Activated B cell treated with CpG ODN at 0.5 μM for 24 hours (primary cell): ENCODE data around the gene RFNG. TPM values are rescaled to one million over a fixed set of nuclear protein-coding genes. Genes with fewer than 3 reads are reported as not detected.
A peak's percentile ranks its signal among the peaks of the same experiment; 100 is the strongest.

ENCODE experiments used
- ATAC-seq: fragments of 200-7000 bp; cut with Tn5 transposase; one replicate; pipeline ENCODE4 v1.10.0; 2021; ENCODE audit warnings: low read depth, mild to moderate bottlenecking, moderate library complexity
- CTCF ChIA-PET: fragments of 350-600 bp; sonication (Branson Sonifier 250); formaldehyde crosslinking; loops from one replicate; lab custom pipeline; 2021; ENCODE audit warnings: antibody characterized with exemption; lab: Charles Lee
- POLR2A ChIA-PET: fragments of 350-600 bp; sonication (Branson Sonifier 250); formaldehyde crosslinking; loops from one replicate; lab custom pipeline; 2021; ENCODE audit warnings: antibody characterized with exemption; lab: Charles Lee
- DNase-seq: peaks from one replicate; pipeline ENCODE4 v3.0.0; 2022
- H3K27ac Mint-ChIP-seq: one replicate; pipeline ENCODE4 v1.8.0; 2020; ENCODE audit warnings: mixed read lengths
- H3K27me3 Mint-ChIP-seq: one replicate; pipeline ENCODE4 v1.8.0; 2021; ENCODE audit warnings: mixed read lengths
- H3K36me3 Mint-ChIP-seq: one replicate; pipeline ENCODE4 v1.8.0; 2021; ENCODE audit warnings: low read depth, mixed read lengths
- H3K4me1 Mint-ChIP-seq: one replicate; pipeline ENCODE4 v1.8.0; 2021; ENCODE audit warnings: mixed read lengths
- H3K4me3 Mint-ChIP-seq: one replicate; pipeline ENCODE4 v1.8.0; 2020; ENCODE audit warnings: mild to moderate bottlenecking, mixed read lengths
- H3K9me3 Mint-ChIP-seq: one replicate; pipeline ENCODE4 v1.8.0; 2020; ENCODE audit warnings: mixed read lengths
- CTCF ChIP-seq: fragments of 200-600 bp; IDR thresholded peaks from one replicate; pipeline ENCODE4 v1.8.0; 2022; ENCODE audit warnings: antibody characterized with exemption, mild to moderate bottlenecking
- intact Hi-C: fragments of 100-400 bp; cut with micrococcal nuclease; formaldehyde crosslinking; loops from one replicate; pipeline ENCODE4 v1.15.1; 2024
- total RNA-seq: library from RNA; stranded (reverse); gene quantifications from 2 replicates; pipeline ENCODE4 v1.2.3, GENCODE V29; 2022

Gene RFNG
- total RNA-seq, 1 donor from 2014 or later = 18.7 TPM

GRCh38 chr17:82064433-82065192 is 13.0 kb upstream of the RFNG start:
- DNase-seq = no peak
- H3K27ac Mint-ChIP-seq = no peak overlapping the region
- ChIA-PET CTCF (no interaction called here), POLR2A (interaction anchor here (0.8 to 3.2 kb wide), 7 partner anchors 10 to 381 kb away, joined by 5 to 14 read pairs (median 7); partner anchors contain the start of genes ARL16, DCXR, FASN and HGS)
- ATAC-seq = no peak
- no peaks in the 10 kb centered on the region for H3K27me3 Mint-ChIP-seq
- H3K36me3 Mint-ChIP-seq = peaks cover 20% of the 10 kb centered on the region
- H3K9me3 Mint-ChIP-seq = no peaks in the 10 kb centered on the region
- TF ChIP-seq CTCF = no peak
- peaks cover 15% of the 10 kb centered on the region for H3K4me1 Mint-ChIP-seq
- intact Hi-C loops = loop anchor here (1.0 to 2.0 kb wide), 3 partner anchors 13 to 34 kb away; partner anchors contain the start of genes DCXR, FASN, GPS1 and RFNG
- peak overlapping the region; percentile 72 for H3K4me3 Mint-ChIP-seq

DNA sequence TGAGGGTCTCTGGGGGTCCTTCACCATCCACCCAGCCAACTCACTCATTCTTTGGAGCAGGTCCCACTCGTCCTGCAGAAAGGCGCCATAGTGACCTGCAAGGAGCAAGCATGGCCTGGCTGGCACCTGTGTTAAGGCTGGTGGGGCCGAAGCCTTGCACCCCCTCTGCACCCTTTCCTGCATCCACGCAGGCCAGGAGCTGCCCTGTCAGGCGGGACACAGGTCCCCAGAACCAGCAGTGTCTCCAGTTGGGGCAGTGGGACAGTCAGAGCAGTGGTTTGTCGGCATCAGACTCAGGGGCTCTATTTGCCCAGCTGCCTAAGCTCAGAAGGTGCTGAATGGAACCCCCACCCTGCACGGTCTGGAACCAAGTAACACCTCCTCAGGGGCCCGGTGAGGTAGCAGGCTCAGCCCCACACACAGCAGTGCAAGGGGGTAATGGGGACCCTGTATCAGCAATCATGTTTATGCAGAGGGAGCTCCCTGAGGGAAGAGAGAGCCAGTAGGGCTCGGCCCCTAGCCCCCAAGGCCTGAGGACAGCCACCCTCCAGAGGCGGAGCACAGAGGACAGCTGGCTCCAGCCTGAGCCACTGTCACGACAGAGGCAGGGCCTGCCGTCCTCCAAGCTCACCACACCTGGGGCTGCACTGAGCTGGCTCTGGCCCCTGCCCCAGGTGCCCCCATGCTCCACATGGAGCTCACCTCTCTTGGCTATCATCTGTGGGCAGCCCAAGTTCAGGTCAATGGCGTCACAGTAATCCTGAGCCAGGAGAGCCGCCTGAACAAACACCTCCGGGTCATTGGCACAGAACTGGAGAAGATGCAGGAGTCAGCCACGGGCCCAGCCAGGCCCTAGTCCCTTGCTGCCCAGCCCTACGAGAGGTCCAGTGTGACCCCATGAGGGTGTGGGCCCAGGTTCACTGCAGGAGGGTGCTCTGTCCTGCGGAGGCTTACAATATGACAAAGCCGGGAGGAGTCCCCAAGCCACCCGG is 12.1 kb upstream of the RFNG start:
- TF ChIP-seq CTCF = no peak
- CTCF ChIA-PET = no interaction called here
- POLR2A ChIA-PET = interaction anchor here (0.7 to 3.2 kb wide), 5 partner anchors 9 to 380 kb away, joined by 3 to 8 read pairs (median 7); partner anchors contain the start of genes ARL16 and HGS
- Mint-ChIP-seq H3K9me3 (no peaks in the 10 kb centered on the region), H3K4me3 (peak overlapping the region; percentile 72), H3K27ac (no peak overlapping the region), H3K4me1 (peaks cover 15% of the 10 kb centered on the region), H3K27me3 (no peaks in the 10 kb centered on the region), H3K36me3 (peaks cover 24% of the 10 kb centered on the region)
- intact Hi-C loops = loop anchor here (2.0 kb wide), 1 partner anchor 27 kb away; the partner anchor contains the start of gene DCXR
- no peak for ATAC-seq
- no peak for DNase-seq

GRCh38 chr17:82062984-82063368 is 11.4 kb upstream of the RFNG start:
- POLR2A ChIA-PET = no interaction called here
- ATAC-seq = no peak
- no peaks in the 10 kb centered on the region for H3K9me3 Mint-ChIP-seq
- CTCF ChIA-PET = no interaction called here
- no peaks in the 10 kb centered on the region for H3K27me3 Mint-ChIP-seq
- intact Hi-C loops = no loop called here
- H3K27ac Mint-ChIP-seq = no peak overlapping the region
- peaks cover 15% of the 10 kb centered on the region for H3K4me1 Mint-ChIP-seq
- H3K36me3 Mint-ChIP-seq = peaks cover 28% of the 10 kb centered on the region
- H3K4me3 Mint-ChIP-seq = no peak overlapping the region
- no peak for DNase-seq
- no peak for TF ChIP-seq CTCF

DNA sequence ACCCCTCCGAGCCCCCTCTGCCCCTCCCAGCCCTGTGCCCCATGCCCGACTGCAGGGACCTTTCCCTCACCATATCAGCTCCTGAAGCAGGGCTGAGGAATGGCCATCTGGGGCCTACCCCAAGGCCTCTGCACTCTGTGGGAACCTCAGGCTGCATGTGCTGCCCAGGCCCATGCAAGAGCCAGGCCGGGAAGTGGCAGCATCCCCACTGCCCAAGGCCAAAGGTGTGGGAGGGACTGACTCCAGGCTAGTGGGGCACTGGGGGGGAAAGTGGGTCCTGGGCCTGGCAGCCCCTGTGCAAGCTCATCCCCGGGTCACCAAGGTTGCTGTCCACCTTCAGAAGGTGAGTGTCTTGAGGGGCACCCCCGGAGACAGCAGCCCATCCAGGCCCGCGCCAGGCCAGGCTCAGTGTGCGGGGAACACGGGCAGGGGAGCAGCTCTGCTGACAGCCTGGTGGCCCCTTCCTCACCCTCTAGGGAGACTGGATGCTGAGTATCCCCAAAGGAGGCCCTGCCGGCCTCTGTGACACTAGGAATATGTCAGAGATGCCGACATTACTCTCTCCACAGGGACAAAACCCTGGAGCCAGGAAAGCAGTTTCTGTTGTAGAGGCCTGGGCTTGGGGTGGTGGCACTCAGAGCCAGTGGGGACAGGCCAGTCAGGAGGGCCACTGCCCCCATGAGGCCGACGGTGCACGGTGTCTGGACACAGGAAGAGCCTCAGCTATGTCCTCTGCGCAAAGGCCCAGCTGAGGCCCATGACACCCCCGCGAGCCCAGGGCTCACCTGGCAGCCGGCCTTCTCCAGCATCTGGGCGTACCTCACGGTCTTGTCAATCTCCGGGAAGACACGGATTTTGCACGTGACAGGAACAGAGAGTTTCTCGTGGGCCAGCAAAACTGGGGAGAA is 10.7 kb upstream of the RFNG start:
- intact Hi-C loops = no loop called here
- no peak overlapping the region for H3K27ac Mint-ChIP-seq
- peaks cover 15% of the 10 kb centered on the region for H3K4me1 Mint-ChIP-seq
- peaks cover 35% of the 10 kb centered on the region for H3K36me3 Mint-ChIP-seq
- no peaks in the 10 kb centered on the region for H3K9me3 Mint-ChIP-seq
- CTCF ChIA-PET = no interaction called here
- TF ChIP-seq CTCF = no peak
- DNase-seq (no peak), ATAC-seq (no peak)
- POLR2A ChIA-PET = no interaction called here
- no peaks in the 10 kb centered on the region for H3K27me3 Mint-ChIP-seq
- H3K4me3 Mint-ChIP-seq = no peak overlapping the region
